HG02610 (cell line): ENCODE measurements around the gene EXOSC3.
"Not testable (repeated sequence)": the region's sequence is repeated elsewhere in the genome, so short reads cannot be mapped to it uniquely, and the experiment has no call there.

Experiments
- ATAC-seq: cut with Tn5 transposase; IDR thresholded peaks from one replicate; pipeline ENCODE4 v1.9.1; 2021; ENCODE audit warnings: mild to moderate bottlenecking, moderate library complexity; ENCODE audit not compliant: unreplicated experiment

Gene EXOSC3

DNA sequence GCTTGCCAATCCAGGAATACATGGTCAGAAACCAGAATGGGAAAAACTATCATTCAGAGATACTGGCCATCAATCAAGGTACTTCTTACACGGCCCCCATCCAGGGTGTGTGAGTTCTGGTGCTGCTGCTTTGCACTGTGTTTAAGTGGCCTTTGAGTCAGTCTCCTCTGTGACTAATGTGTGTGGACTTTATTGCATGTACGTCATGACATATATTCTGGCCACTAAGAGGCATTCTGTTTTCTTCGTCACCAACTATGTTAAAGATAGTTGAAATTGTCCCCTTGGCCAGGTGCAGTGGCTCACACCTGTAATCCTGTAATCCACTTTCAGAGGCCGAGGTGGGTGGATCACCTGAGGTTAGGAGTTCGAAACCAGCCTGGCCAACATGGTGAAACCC is 8.5 kb downstream of the EXOSC3 start:
- no peak for ATAC-seq

DNA sequence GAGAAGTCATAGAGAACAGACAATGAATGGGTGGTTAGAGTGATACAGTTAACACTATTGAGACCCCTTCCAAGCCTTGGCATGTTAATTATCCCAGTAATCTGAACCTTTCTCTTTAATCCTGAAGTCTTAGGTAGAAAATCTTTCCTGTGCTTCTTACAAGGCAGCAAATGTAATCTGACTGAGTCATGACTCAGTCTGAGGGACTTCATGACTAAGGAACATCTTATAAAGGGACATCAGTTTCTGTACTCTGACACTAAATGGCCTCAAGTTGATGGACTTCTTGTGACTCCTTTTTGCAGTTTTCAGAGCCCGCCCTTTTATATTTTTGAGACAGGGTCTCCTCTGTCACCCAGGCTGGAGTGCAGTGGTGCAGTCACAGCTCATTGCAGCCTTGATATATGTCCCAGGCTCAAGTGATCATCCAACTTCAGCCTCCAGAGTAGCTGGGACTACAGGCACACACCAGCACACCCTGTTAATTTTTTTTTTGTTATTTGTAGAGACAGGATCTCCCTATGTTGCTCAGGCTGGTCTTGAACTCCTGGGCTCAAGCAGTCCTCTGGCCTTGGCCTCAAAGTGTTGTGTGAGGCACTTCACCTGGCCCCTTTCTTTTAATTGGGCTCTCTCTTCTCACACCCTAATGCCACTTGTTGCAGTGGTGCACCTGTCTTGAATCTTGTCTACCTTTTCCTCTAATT is 9.5 kb downstream of the EXOSC3 start:
- ATAC-seq: no peak

DNA sequence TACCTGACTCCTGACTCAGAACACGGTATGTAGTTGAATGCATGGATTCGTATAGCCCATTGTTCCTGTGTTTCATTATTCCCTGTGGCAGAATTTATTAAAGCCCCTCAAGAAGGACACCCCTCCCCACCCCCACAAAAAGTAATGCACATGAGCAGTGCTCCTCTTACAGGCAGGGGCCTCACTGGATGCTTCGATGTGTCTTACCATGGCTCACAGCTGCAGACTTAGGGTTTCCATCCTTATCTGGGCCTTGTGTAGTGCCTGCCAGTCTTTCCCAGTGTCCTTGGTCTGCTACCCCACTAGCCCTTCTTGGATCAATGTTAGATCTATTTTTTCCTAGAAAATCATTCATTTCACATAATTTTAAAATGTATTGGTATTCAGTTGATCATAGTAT is 14.9 kb downstream of the EXOSC3 start:
- ATAC-seq: no peak

DNA sequence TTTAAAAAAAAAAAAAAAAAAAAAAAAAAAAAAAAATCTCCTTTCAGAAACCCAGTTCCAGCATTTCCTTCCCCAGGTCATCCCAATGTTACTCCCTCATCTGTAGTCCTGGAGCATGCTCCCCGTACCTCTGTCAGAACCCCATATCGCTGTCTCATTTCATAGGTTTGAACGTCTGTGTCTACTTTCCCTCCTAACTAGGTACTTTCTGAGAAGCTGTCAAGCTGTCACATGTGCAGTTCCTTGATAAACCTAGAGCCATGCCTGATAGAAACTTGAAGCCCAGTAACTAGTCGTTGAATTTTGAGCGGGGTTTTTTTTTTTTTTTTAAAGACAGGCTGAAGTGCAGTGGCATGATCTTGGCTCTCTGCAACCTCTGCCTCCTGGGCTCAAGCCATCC is 15.6 kb downstream of the EXOSC3 start:
- ATAC-seq: no peak

DNA sequence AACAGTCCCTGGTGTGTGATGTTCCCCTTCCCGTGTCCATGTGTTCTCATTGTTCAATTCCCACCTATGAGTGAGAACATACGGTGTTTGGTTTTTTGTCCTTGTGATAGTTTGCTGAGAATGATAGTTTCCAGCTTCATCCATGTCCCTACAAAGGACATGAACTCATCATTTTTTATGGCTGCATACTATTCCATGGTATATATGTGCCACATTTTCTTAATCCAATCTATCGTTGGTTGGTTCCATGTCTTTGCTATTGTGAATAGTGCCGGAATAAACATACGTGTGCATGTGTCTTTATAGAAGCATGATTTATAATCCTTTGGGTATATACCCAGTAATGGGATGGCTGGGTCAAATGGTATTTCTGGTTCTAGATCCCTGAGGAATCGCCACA is 19.6 kb downstream of the EXOSC3 start:
- not testable (repeated sequence) for ATAC-seq

DNA sequence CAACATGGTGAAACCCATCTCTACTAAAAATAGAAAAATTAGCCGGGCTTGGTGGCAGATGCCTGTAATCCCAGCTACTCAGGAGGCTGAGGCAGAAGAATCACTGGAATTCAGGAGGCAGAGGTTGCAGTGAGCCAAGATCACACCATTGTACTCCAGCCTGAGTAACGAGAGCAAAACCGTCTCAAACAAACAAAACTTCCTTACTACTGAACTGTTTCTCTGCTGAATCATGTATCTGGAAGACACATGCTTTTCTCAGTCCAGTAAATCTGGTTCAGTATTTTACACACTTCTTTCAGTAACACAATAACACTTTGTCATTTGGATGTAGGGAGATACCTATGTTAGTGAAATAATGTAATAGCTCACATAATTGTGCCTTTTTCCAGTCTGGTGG is 23.4 kb downstream of the EXOSC3 start:
- ATAC-seq: no peak

DNA sequence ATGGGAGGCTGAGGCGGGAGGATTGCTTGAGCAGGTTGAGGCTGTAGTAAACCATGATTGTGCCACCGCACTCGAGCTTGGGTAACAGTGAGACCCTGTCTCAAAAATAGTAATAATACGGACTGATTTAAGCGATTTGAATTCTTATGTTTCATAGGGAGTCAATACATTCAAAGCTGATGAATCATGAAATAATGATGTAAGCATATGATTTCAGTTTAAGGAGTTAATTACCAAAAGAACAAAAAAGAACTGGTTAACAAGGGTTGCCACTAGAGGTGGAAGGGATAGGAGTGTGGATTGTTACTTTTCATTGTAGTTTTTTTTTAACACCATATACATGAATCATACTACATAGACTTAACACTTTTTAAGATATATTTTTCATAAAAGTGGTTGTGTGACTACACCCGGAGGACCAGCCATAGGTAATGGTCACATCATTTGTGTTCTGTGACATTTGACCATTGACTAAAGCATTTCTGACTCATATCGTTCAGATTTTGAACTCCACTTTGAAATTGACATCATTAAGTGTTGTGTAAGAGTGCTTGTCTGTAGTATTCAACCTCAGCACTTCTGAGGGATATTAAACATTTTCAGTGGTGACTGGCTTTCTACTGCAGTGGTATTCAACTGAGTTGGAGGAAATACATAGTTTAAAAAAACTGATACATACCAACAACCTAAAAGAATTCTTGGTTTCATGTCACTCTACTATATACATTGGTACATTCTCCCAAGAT is 24.3 kb downstream of the EXOSC3 start:
- ATAC-seq: no peak

DNA sequence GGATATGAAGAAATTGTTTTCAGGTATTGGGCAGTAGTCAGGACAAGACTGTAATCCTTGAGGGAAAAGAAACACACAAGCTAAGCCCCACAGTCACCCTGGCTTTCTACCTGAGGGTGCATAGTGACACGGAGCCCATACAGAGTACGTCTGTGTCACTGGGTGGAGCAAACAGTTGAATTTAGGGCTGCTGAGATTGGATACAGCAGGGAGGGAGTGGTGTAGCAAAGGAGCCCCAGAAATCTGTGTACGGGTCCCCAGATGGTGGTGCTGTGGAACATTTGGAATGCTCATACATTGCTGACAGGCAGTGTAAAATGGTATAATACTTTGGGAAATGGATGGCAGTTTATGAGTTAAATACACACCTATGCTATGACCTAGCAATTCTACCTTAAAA is 26.1 kb downstream of the EXOSC3 start:
- no peak for ATAC-seq

DNA sequence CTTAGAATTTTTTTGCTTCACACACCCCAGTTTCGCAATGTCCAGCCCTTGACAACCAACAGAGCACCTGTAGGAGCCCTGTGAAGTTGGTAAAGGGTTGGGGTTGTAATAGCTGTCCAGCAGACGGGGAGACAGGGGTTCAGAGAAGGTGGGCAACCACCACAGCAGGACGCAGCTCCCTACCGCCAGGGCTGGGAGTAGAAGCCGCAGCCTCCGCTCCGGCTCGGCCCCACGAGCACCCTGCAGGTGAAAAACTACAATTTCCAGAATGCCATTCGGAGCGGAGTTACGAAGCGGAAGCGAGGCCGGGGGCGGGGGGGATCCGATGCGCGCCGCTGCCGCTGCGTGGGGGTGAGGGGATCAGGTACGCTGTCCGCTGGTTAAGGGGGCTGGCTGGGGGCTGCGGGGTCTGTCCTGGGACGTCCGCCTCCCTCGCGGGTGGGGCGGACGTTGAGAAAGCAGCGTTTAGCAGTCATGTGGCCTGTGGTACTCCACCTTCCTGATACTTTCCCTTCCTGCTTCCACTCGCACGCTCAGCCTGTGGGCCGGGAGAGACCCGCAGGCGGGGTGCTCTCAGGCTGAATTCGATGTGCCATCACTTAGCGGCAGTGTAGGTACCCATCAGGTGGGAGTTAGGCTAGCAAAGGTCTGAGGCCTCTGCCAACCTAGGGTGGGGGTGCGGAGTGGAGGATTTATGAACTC is 31.2 kb downstream of the EXOSC3 start, which contains the start of gene TRMT10B:
TRMT10B (plus strand) TSS at position 317 of the 702 bp plus-strand sequence. CDS start 8,127 bp downstream, outside the sequence.
- peak; percentile 90 for ATAC-seq

DNA sequence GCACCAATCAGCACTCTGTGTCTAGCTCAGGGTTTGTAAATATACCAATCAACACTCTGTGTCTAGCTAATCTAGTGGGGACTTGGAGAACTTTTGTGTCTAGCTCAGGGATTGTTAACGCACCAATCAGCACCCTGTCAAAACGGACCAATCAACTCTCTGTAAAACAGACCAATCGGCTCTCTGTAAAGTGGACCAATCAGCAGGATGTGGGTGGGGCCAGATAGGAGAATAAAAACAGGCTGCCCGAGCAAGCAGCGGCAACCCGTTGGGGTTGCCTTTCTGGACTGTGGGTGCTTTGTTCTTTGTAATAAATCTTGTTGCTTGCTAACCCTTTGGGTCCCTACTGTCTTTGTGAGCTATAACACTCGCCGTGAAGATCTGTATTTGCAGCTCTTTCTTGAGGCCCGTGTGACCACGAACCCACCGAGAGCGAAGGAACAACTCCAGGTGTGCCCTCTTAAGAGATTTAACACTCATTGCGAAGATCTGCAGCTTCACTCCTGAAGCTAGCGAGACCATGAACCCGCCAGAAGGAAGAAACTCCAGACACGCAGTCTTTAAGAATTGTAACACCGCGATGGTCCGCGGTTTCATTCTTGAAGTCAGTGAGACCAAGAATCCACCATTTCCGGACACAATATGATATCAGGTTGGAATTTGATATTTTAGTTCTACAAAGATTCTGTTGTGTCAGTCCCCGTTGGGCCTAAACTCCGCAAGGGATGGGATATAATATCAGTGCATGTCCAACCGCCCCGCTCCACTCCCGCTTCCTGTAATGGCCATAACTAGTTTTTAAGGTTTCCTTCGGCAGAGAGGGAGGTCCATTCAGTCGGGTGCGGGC is 32.0 kb downstream of the EXOSC3 start:
- no peak for ATAC-seq

DNA sequence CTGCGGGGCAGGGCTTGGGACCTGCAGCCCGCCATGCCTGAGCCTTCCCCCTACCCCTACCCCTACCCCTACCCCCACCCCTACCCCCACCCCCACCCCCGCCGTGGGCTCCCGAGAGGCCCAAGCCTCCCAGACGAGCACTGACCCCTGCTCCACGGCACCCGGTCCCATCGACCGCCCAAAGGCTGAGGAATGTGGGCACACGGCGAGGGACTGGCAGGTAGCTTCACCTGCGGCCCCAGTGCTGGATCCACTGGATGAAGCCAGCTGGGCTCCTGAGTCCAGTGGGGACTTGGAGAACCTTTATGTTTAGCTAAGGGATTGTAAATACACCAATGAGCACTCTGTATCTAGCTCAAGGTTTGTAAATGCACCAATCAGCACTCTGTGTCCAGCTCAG is 32.8 kb downstream of the EXOSC3 start:
- not testable (repeated sequence) for ATAC-seq

DNA sequence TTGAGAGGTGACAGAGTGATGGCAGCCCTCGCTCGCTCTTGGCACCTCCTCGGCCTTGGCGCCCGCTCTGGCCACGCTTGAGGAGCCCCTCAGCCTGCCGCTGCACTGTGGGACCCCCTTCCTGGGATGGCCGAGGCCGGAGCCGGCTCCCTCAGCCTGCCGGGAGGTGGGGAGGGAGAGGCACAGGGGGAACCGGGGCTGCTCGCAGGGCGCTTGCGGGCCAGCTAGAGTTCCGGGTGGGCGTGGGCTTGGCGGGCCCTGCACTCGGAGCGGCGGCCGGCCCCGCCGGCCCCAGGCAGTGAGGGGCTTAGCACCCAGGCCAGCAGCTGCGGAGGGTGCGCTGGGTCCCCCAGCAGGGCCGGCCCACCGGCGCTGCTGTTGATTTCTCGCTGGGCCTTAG is 33.2 kb downstream of the EXOSC3 start:
- ATAC-seq: not testable (repeated sequence)

DNA sequence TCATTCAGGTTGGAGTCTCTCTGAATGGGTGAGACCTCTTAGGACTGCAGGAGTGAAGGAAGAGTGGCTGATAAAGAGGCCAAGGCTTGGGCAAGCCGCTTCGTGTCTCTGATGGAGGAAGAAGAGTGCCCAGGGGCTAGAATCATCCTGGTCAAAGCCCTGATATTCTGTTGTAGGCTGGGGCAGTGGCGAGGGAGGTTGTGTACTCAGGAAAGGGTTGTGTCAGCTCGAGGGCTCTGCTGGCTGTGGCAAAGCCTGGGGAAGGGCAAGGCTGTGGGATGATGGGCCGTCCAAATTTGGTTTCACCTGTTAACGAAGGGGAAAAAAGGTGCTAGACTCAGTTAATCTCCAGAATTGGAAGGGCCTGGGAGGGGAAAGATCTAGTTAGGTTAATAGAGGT is 33.7 kb downstream of the EXOSC3 start:
- no peak for ATAC-seq

DNA sequence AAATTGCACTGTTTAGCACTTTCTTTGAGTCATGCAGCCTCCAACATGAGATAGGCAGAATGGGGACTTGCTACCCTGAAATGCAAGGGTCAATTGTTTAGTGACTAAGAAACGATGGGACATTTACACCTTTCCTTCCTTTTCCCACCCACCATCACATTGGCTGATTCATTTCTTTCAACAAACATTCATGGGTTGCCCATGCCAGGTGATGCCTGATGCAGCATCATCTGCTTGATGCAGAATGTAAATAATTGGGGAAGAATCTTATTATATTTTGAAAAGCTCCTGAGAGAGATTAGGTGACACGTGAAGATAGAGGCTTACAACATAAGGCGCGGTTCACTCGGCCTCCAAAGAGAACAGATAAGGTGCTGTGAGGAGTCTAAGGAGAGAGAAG is 35.7 kb downstream of the EXOSC3 start:
- no peak for ATAC-seq

DNA sequence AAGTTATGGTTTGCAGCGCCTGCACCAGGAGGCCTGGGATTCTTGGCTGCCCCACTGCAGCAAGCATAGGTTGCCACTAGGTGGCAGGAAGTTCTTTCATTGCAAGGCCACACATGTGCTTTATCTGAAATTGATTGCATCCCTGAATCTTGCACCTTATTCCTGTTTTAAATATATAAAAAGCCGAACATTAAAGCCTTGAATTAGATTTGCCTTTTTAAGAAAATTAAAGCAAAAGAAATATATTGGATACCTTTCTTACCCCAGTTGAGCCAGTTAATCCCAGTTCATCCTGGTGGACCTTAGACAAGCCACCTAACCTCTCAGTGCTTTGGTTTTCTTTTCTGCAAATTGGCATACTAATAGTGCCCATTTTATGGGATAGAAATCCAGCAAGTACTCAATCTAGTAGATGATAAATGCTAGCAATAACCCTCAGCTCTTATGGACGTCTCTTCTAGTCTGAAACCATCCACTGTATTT is 37.6 kb downstream of the EXOSC3 start:
- peak; percentile 84 for ATAC-seq

DNA sequence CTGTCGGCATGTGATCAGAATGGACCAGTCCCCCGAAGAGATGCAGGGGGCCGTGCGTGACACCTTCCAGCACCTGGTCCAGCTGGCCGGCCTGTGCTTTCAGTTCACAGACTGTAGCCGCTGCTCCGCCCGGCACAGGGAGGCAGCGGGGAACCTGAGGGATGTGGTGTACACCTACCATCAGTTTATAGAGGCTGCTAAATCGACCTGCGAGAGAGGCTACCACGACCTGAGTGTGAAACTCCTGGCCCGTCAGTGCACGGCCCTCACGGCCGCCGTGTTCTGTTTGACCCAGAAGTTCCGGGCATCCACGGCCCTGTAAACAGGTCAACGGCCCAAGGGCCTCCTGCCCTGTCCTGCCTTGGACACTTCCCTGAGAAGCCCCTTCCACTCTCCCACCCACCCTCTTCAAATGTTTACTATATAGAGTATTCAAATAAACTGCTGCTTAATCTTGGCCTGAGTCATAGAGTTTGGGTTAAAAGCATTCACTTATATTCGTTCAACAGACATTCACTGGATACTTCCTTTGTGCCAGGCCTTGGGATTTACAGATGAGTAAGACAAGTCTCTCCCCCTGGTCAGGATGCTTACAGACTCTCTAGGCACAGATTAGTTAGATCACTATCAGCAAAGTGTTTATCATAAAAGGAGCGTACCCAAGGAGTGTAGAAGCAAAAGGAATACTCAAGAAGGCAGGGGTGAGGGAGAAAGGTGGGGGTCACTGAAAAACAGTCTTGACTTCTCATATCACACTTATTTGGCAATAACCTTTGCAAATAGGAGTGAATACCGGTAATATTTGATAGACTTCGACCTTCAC is 38.2 kb downstream of the EXOSC3 start:
- no peak for ATAC-seq

DNA sequence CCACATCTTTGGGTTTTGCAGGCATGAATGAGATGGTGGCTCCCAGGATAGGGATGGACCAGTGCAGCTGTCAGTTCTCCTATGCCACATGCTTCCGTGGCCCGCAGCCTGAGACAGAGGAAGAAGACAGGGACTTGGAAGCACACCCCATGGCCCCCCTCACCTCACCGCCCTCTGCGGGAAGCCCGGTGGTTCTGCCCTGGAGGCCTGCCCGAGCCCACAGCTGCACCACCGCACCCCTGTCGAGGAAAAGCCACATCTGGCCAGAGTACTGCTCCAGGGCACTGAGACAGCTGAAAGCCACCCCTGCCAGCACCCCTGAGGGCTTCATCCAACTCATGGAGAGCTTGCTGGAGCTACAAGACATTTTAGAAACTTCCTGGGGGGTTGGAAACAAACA is 38.9 kb downstream of the EXOSC3 start:
- ATAC-seq: no peak

DNA sequence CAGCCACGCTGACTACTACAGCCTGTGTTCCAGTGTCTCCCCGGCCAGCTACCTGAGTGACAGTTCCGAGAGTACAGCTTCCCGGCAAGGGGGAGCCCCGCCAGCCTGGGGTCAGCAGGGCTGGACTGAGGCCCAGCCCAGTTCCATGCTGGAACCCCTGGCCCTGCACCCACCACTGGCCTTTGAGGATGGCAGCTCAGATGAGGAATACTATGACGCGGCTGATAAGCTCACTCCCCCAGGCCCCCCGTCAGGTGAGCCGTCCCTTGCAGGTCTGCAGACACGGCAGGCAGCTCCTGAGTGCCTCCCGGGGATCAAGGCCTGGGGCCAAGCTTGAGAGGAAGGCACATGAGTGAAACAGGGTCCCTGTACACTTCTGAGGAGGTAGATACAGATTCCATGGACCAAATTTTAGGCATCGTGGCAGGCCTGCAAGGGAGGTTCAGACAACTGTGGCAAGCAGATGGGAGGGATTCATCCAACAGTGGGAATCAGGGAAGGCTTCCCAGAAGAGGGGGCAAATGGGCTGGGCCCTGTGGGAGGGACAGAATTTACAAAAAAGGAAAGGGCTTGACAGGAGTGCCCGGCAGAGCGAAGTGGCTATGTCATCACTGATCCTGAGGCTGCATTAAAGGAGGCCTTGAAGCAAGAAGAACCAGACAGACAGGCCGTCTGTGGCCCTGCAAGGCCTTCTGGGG is 44.1 kb downstream of the EXOSC3 start:
- ATAC-seq: no peak

DNA sequence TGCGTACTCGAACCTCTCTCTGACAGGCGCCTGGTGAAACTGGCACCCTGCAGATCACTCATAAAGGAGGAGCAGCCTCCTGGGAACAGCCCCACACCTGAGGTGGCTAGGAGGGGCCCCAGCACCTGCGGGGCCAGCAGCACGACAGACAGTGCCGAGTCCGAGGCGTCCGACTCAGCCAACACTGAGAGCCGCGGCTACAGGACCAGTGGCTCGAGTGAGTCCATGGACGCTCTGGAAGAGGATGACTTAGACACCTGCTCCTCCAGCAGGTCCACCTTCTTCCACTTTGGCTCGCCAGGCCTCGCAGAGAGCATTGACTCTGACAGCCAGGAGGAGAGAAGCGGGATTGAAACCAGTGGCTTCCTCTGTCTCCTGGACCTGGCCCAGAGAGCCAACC is 44.7 kb downstream of the EXOSC3 start:
- no peak for ATAC-seq
